Lower leg skin (tissue), 3 donors: ENCODE results near the gene NCKAP5.

Source experiments
- CTCF ChIP-seq, 3 donors: fragments of 450-650 bp; IDR thresholded peaks; one replicate each; pipeline ENCODE4 v1.5.1; 2016; ENCODE audit warnings: antibody characterized with exemption in 3 of 3, mild to moderate bottlenecking in 3 of 3, moderate library complexity in 2 of 3
- POLR2A ChIP-seq, 2 donors: fragments of 450-650 bp; IDR thresholded peaks; one replicate each; pipeline ENCODE4 v1.6.1; 2016 to 2017; ENCODE audit warnings: antibody characterized with exemption in 2 of 2, mild to moderate bottlenecking in 1 of 2, moderate library complexity in 1 of 2

- TF ChIP-seq CTCF (IDR thresholded peaks at IDR 0.05) (no peak), POLR2A (IDR thresholded peaks at IDR 0.05) (no peak)
Observed at GRCh38 chr2:133343018-133343352, 225.3 kb downstream of the NCKAP5 start.
